HUES64 (cell line): ENCODE measurements around the gene PI4KB.

Experiments used
- H3K27ac ChIP-seq: 2 replicates; pipeline ENCODE4 v1.7.0; 2013; ENCODE audit warnings: low read depth, low read length, inconsistent platforms
- H3K27me3 ChIP-seq: 2 replicates; pipeline ENCODE4 v1.6.1; 2013; ENCODE audit warnings: mild to moderate bottlenecking, low read length; ENCODE audit not compliant: insufficient read depth
- H3K36me3 ChIP-seq: 2 replicates; pipeline ENCODE4 v1.6.1; 2013; ENCODE audit warnings: mild to moderate bottlenecking, low read length; ENCODE audit not compliant: insufficient read depth
- H3K4me1 ChIP-seq: 2 replicates; pipeline ENCODE4 v1.6.1; 2013; ENCODE audit warnings: mild to moderate bottlenecking, low read length, moderate library complexity; ENCODE audit not compliant: insufficient read depth
- H3K4me3 ChIP-seq: 2 replicates; pipeline ENCODE4 v1.5.1; 2013; ENCODE audit warnings: mild to moderate bottlenecking, low read length, moderate library complexity
- H3K9ac ChIP-seq: 2 replicates; pipeline ENCODE4 v1.6.1; 2013; ENCODE audit warnings: mild to moderate bottlenecking, low read depth, low read length
- H3K9me3 ChIP-seq: 2 replicates; pipeline ENCODE4 v1.6.1; 2013; ENCODE audit warnings: low read depth, low read length; ENCODE audit not compliant: insufficient read depth
- WGBS: fragments of 150-250, 120-280 bp; methylation state at CpG from one replicate; pipeline ENCODE4 v1.1.7; 2013; ENCODE audit warnings: missing lambda C conversion rate; 5-methylcytosine and 5-hydroxymethylcytosine counted together

Gene PI4KB

DNA sequence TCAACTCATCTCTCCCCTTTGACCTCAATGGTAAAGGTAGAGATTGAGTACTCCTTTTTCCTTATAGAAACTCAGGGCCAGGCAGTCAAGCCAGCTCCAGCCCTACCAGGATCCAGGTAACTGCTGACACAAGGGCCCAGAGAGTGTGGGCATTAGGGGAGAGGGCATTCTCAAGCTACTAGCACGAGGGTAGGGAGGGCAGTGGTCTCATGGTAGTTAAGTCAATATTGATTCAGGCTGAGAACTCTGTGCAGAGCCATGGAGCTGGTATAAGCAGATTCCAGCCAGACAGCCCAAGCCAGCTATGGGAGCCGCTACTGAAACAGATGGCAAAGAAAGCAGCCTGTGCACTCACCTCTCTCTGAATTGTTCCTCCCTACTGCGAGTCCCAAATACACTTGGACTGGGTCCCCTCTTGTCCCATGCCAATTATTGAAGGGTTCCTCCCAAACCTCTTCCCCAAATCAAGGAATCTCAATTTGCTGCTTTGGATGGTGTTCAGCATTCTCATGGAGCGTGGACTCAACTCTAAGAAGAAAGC is 2.8 kb downstream of the PI4KB start:
- 95% methylated on average over 4 of the region's 4 CpGs for WGBS
- H3K9ac ChIP-seq = no peak overlapping the region
- H3K36me3 ChIP-seq = peaks cover 33% of the 10 kb centered on the region

DNA sequence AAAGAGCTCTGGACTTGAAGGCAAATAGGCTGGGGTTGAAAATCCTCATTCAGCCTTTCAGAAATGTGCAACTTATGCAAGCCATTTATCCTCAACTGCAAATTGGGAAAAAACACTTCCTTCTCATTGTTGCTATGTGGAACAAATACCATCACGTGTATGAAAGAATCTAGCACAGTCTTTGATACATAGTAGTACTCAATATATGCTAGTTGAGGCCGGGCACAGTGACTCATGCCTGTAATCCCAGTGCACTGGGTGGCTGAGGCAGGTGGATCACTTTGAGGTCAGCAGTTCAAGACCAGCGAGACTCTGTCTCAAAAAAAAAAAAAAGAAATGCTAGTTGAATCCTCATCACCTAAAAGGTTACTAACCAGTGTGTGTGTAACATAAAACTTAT is 8.2 kb downstream of the PI4KB start:
- Histone ChIP-seq H3K36me3 (peaks cover 54% of the 10 kb centered on the region), H3K27ac (no peak overlapping the region), H3K27me3 (no peaks in the 10 kb centered on the region), H3K9ac (no peak overlapping the region), H3K9me3 (no peaks in the 10 kb centered on the region), H3K4me1 (no peaks in the 10 kb centered on the region), H3K4me3 (no peak overlapping the region)
- WGBS = 93% methylated on average over 3 of the region's 3 CpGs

More for the DNA sequence above, 2.8 kb downstream of the PI4KB start:
- H3K27ac ChIP-seq = no peak overlapping the region
- 0 out of 2 replicates have a peak, but pooled peaks cover 4% of the 10 kb centered on the region for H3K4me1 ChIP-seq
- no peaks in the 10 kb centered on the region for H3K27me3 ChIP-seq
- no peaks in the 10 kb centered on the region for H3K9me3 ChIP-seq
- no peak overlapping the region for H3K4me3 ChIP-seq

DNA sequence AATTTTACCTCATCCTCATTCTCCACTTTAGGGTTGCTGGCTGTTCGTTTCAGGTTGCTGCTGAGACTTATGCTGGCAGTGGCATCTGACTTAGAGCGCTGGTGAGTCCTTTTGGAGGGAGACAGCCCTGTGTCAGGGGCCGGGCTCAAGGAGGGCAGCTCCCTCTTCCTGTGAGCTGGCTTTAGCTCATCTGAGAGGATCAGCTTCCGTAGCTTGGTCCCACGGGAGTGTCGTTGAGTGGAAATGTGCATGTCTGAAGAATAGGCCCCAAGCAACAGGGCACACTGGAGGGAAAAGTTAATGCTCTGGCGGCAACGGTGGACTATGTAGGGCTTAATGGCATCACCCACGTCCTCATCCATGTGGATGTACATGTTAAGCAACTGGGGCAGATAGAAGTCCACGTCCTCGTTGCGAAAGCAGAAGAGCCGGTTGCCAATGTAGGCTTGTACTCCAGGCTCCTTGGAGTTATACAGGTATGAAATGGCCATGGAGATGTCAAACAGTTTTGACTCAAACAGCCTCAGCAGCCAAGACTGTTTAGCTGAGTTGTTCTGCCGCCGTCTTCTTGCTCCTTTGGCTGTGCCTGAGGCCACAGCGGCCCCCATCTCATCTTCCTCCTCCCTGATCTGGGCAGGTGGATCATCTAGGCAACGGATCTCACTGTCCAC is 11.5 kb downstream of the PI4KB start:
- peaks cover 45% of the 10 kb centered on the region for H3K36me3 ChIP-seq
- 96% methylated on average over 17 of the region's 17 CpGs for WGBS
- no peaks in the 10 kb centered on the region for H3K9me3 ChIP-seq
- no peak overlapping the region for H3K27ac ChIP-seq
- H3K27me3 ChIP-seq = no peaks in the 10 kb centered on the region
- H3K4me3 ChIP-seq = no peak overlapping the region
- peaks cover 11% of the 10 kb centered on the region; the same call in 1 of the 2 replicates for H3K4me1 ChIP-seq
- no peak overlapping the region for H3K9ac ChIP-seq

DNA sequence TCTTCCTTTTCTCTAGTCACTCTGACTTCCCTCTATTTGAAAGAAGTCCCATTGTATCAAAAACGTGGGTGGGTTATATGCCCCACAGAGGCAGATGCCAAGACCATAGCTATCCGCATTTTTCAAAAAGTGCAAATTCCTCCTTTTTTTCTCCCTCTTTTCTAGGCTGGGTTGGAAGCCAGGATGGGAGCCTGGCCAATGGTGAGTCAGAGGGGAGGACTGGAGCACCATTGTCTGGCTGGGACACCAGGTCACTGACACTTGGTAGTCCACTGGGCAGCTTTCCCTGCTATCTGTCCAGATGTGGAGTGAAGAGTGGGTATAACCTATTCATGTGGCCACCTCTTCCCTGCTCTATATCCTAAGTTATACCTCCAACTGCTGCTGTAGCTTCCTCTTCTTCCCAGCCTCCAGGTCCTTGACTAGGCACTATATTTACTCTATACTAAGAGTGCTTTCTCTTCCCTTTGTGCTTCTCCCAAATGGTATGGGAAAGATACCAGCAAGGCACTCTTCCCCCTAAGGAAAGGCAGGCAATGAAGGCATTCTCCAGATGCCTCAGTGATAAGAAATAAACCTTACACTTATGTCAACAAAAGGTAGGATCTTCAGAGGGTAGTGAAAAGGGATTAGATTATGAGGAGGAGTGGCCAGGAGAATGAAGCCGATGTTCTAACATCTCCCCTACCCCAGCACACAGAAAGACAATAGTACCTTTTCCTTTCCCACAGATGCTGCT is 12.9 kb downstream of the PI4KB start:
- H3K9ac ChIP-seq = no peak overlapping the region
- no peaks in the 10 kb centered on the region for H3K9me3 ChIP-seq
- H3K27ac ChIP-seq = no peak overlapping the region
- H3K27me3 ChIP-seq = no peaks in the 10 kb centered on the region
- H3K36me3 ChIP-seq = peaks cover 38% of the 10 kb centered on the region
- H3K4me3 ChIP-seq = no peak overlapping the region
- 85% methylated on average over 2 of the region's 3 CpGs for WGBS
- H3K4me1 ChIP-seq = peaks cover 23% of the 10 kb centered on the region

DNA sequence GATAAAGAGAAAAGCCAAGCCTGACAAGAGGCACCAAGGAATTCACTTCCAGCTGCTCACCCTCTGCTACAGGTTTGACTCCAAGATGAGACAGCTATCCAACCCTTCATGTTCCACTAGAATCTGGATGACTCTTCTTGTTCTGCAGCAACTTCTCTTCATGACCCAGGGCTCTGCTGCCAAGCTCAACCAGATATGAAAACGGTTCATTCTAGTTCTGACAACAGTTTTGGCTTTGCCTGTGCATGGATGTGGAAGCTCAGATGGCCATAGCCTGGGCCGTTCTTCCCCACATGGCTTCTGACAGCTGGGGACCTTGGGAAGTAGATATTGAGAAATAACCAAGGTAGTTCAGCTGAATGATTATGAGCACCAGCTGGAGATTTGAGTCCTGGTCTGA is 13.7 kb downstream of the PI4KB start:
- Histone ChIP-seq H3K27ac (no peak overlapping the region), H3K36me3 (peaks cover 40% of the 10 kb centered on the region), H3K4me1 (peaks cover 30% of the 10 kb centered on the region), H3K27me3 (no peaks in the 10 kb centered on the region), H3K4me3 (no peak overlapping the region), H3K9me3 (no peaks in the 10 kb centered on the region), H3K9ac (no peak overlapping the region)
- WGBS = 93% methylated on average over 2 of the region's 2 CpGs

DNA sequence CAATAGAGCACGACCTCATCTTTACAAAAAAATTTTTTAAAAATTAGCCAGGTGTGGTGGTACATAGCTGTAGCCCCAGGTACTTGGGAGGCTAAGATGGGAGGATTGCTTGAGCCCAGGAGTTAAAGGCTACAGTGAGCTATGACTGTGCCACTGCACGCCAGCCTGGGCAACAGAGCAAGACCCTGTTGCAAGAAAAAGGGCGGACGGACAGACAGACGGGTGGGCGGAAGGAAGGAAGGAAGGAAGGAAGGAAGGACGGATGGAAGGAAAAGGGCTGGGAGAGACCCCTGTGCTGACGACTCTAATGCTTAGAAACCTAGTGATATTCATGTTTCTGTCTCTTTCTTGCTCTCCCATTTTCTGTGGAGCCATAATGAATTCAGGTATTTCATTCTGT is 14.4 kb downstream of the PI4KB start:
- Histone ChIP-seq H3K4me3 (no peak overlapping the region), H3K9me3 (no peaks in the 10 kb centered on the region), H3K9ac (no peak overlapping the region), H3K27ac (no peak overlapping the region), H3K4me1 (peaks cover 30% of the 10 kb centered on the region), H3K27me3 (no peaks in the 10 kb centered on the region), H3K36me3 (peaks cover 47% of the 10 kb centered on the region)
- WGBS = 94% methylated on average over 8 of the region's 8 CpGs

DNA sequence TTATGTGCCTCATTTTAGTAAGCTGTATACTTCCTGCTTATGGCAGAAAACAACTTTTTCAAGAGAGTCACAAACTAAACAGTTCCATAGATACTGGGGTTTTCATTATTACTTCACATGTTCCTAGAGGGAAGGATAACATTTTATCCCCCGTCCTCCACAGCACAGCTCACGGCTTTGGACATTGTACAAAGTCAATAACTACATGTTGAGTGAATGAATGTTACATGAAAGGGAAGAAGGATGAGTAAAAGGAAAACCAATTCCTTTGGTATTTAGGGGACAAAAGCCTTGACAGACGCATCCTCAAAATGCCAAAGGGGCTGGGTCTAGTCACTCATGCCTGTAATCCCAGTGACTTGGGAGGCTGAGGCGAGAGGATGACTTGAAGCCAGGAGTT is 14.8 kb downstream of the PI4KB start:
- H3K36me3 ChIP-seq = peaks cover 49% of the 10 kb centered on the region
- H3K4me1 ChIP-seq = peaks cover 30% of the 10 kb centered on the region
- H3K27ac ChIP-seq = no peak overlapping the region
- 91% methylated on average over 3 of the region's 4 CpGs for WGBS
- H3K9ac ChIP-seq = no peak overlapping the region
- H3K9me3 ChIP-seq = no peaks in the 10 kb centered on the region
- H3K27me3 ChIP-seq = no peaks in the 10 kb centered on the region
- no peak overlapping the region for H3K4me3 ChIP-seq

DNA sequence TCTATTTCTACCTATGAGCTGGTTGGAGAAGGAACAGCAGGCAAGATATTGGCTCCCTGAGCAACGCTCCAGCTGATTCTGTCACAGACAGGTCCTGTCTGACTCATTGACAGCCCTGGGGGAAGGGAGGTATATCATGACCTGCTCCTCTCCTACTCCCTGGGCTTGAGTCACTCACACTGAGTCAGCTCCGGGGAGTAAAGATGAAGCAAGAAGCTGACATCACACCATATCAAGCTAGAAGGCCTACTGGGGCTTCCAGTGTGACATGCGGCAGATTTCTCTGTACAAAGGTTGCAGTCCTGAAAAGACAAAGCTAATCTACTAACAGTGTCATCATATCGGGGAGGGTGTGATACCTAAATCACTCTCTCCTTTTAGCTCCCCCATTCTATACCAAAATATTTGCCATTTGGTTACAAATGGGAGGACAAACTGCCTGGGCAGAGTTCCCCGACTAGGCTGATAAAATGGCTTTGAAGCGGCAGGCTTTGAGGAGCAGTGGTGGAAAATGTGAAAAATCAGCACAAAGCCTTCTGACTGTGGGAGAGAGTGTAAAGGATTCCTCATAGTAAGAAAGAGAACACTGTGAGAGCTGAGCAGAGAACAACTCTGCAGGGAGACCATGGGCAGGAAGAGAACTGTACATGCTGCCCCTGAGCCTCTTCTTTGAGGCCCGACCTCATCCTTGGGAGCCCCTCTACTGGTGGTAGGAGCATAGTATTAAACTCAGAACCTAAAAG is 15.5 kb downstream of the PI4KB start:
- H3K9me3 ChIP-seq = no peaks in the 10 kb centered on the region
- no peak overlapping the region for H3K4me3 ChIP-seq
- no peak overlapping the region for H3K9ac ChIP-seq
- peaks cover 53% of the 10 kb centered on the region for H3K36me3 ChIP-seq
- peaks cover 30% of the 10 kb centered on the region for H3K4me1 ChIP-seq
- H3K27me3 ChIP-seq = no peaks in the 10 kb centered on the region
- 90% methylated on average over 7 of the region's 7 CpGs for WGBS
- H3K27ac ChIP-seq = no peak overlapping the region

DNA sequence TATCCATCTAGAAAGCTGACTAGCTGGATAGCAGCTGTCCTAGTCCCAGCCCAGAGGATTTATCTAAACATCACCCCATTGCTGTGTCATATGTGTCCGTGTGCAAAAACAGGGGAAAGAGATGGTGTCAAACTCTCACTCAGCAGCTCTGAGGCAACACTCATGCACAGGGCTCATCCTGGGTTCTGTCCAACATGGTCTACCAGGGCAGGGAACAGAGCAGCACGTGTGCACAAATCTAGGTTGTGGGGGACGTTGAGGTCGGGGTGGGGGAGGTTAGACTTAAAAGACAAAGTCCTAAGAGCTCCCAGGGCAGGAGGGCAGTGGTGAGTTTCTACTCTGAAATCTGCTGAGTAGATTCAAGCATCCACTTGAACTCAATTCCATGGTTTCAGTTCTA is 16.2 kb downstream of the PI4KB start:
- H3K4me3 ChIP-seq = no peak overlapping the region
- no peak overlapping the region for H3K27ac ChIP-seq
- H3K9ac ChIP-seq = no peak overlapping the region
- no peaks in the 10 kb centered on the region for H3K9me3 ChIP-seq
- H3K36me3 ChIP-seq = peaks cover 52% of the 10 kb centered on the region
- H3K4me1 ChIP-seq = peaks cover 30% of the 10 kb centered on the region
- WGBS = 89% methylated on average over 4 of the region's 4 CpGs
- no peaks in the 10 kb centered on the region for H3K27me3 ChIP-seq

DNA sequence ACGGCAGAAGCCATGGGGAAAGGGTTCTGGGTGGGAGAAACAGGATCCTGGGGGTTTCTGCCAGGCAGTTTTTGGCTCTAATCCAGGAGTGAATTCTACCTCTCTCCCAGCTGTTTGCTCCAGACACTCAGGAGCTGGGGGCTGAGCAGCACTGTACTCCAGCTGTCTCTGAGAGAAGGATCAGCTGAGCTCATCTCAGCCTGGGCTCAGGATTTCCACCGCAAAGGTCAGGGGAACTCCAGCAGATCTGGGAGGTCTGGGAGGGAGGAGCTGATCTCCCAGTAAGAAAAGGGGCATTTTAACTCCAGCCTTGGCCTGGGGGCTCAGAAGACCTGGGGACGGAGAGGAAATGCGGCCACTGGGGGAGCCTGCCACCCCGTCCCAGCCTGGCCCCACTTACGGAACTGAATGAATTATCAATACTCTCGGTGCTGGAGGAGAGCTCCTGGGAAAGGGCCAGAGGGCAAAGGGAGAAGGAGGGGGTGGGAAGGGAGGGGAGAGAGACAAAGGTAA is 17.3 kb downstream of the PI4KB start:
- H3K27me3 ChIP-seq = no peaks in the 10 kb centered on the region
- H3K27ac ChIP-seq = peak overlapping the region; percentile 26; the same call in 1 of the 2 replicates
- no peak overlapping the region for H3K4me3 ChIP-seq
- H3K36me3 ChIP-seq = peaks cover 54% of the 10 kb centered on the region
- no peaks in the 10 kb centered on the region for H3K9me3 ChIP-seq
- H3K4me1 ChIP-seq = peaks cover 30% of the 10 kb centered on the region
- peak overlapping the region; percentile 5; the same call in 1 of the 2 replicates for H3K9ac ChIP-seq
- WGBS = 49% methylated on average over 7 of the region's 7 CpGs
